IMR-90 (cell line): ENCODE results near the gene RAVER1. TPM values are rescaled to one million over a fixed set of nuclear protein-coding genes. Genes with fewer than 3 reads are reported as not detected.

Source experiments
- ATAC-seq: fragments of 200-7000 bp; cut with Tn5 transposase; 2 replicates; pipeline ENCODE4 v1.9.1; 2020; ENCODE audit warnings: low read depth, mild to moderate bottlenecking, moderate library complexity
- BruUV-seq: library from RNA; stranded (reverse); fragments of 400-500 nt; replicated peaks from 2 replicates; lab custom pipeline; 2021; lab: Mats Ljungman, UMichigan
- CTCF ChIA-PET: fragments of 300-600 bp; formaldehyde crosslinking; extraction: SDS; loops from one replicate; lab custom pipeline; 2021; ENCODE audit warnings: antibody characterized with exemption; lab: Yijun Ruan, JAX
- POLR2A ChIA-PET: fragments of 300-600 bp; sonication (Branson Sonifier 250); formaldehyde crosslinking; loops from one replicate; lab custom pipeline; 2022; ENCODE audit warnings: antibody characterized with exemption; ENCODE audit not compliant: unreplicated experiment; lab: Charles Lee
- DNase-seq: peaks from one replicate; pipeline ENCODE4 v3.0.0; 2013
- H2AFZ ChIP-seq: replicated peaks from 2 replicates; pipeline ENCODE3; 2013; ENCODE audit warnings: low read length, mild to moderate bottlenecking; ENCODE audit not compliant: poor library complexity
- H2AK5ac ChIP-seq: 2 replicates; pipeline ENCODE4 v1.6.1; 2013; ENCODE audit warnings: low read depth, low read length, inconsistent platforms
- H2AK9ac ChIP-seq: replicated peaks from 2 replicates; pipeline ENCODE3; 2013; ENCODE audit warnings: mild to moderate bottlenecking, low read depth, low read length, moderate library complexity; ENCODE audit not compliant: poor library complexity
- H2BK120ac ChIP-seq: 2 replicates; pipeline ENCODE4 v1.6.1; 2013; ENCODE audit warnings: low read depth, low read length, inconsistent platforms
- H2BK15ac ChIP-seq: 3 replicates; pipeline ENCODE4 v1.6.1; 2013; ENCODE audit warnings: low read depth, low read length, inconsistent platforms
- H2BK20ac ChIP-seq: 2 replicates; pipeline ENCODE4 v1.6.1; 2013; ENCODE audit warnings: low read depth, mild to moderate bottlenecking, inconsistent platforms, low read length, moderate library complexity
- H2BK5ac ChIP-seq: 2 replicates; pipeline ENCODE4 v1.6.1; 2013; ENCODE audit warnings: mild to moderate bottlenecking, low read depth, low read length, inconsistent platforms; ENCODE audit not compliant: poor library complexity, severe bottlenecking
- H3K14ac ChIP-seq: replicated peaks from 2 replicates; pipeline ENCODE4 v1.6.1; 2013; ENCODE audit warnings: low read depth, low read length, inconsistent platforms
- H3K18ac ChIP-seq: 2 replicates; pipeline ENCODE4 v1.6.1; 2013; ENCODE audit warnings: low read depth, low read length, control low read depth
- H3K23ac ChIP-seq: 2 replicates; pipeline ENCODE4 v1.6.1; 2013; ENCODE audit warnings: low read depth, low read length, inconsistent platforms
- H3K27ac ChIP-seq: 2 replicates; pipeline ENCODE4 v1.5.1; 2013; ENCODE audit warnings: mild to moderate bottlenecking, control low read depth, low read length; ENCODE audit not compliant: insufficient read depth
- H3K27me3 ChIP-seq: 2 replicates; pipeline ENCODE4 v1.6.1; 2013; ENCODE audit warnings: low read length; ENCODE audit not compliant: control insufficient read depth, insufficient read depth
- H3K36me3 ChIP-seq: 2 replicates; pipeline ENCODE4 v1.6.1; 2013; ENCODE audit warnings: low read length, mixed read lengths; ENCODE audit not compliant: control insufficient read depth, insufficient read depth
- H3K4ac ChIP-seq: 2 replicates; pipeline ENCODE4 v1.6.1; 2013; ENCODE audit warnings: low read depth, low read length, inconsistent platforms
- H3K4me1 ChIP-seq: 2 replicates; pipeline ENCODE4 v1.6.1; 2013; ENCODE audit warnings: low read length, mixed read lengths; ENCODE audit not compliant: control insufficient read depth, insufficient read depth
- H3K4me2 ChIP-seq: 2 replicates; pipeline ENCODE4 v1.6.1; 2013; ENCODE audit warnings: low read depth, mild to moderate bottlenecking, control low read depth, low read length, moderate library complexity
- H3K4me3 ChIP-seq: 2 replicates; pipeline ENCODE4 v1.5.1; 2013; ENCODE audit warnings: low read depth, mild to moderate bottlenecking, control low read depth, low read length, moderate library complexity; ENCODE audit not compliant: insufficient read depth
- H3K56ac ChIP-seq: 2 replicates; pipeline ENCODE4 v1.6.1; 2013; ENCODE audit warnings: low read length, inconsistent platforms; ENCODE audit not compliant: insufficient read depth; ENCODE audit errors: extremely low read depth
- H3K79me1 ChIP-seq, 2 experiments: 2 replicates each; pipeline ENCODE4 v1.6.1; 2013; ENCODE audit warnings: low read length in 2 of 2, inconsistent platforms in 1 of 2, low read depth in 1 of 2
- H3K9ac ChIP-seq: 2 replicates; pipeline ENCODE4 v1.6.1; 2013; ENCODE audit warnings: low read depth, low read length, control low read depth
- H3K9me1 ChIP-seq: 2 replicates; pipeline ENCODE4 v1.6.1; 2013; ENCODE audit warnings: low read length, inconsistent platforms; ENCODE audit not compliant: insufficient read depth
- H3K9me3 ChIP-seq: 2 replicates; pipeline ENCODE4 v1.6.1; 2013; ENCODE audit warnings: low read length; ENCODE audit not compliant: control insufficient read depth, insufficient read depth
- H4K20me1 ChIP-seq: 2 replicates; pipeline ENCODE4 v1.6.1; 2013; ENCODE audit warnings: low read length, inconsistent platforms; ENCODE audit not compliant: insufficient read depth
- H4K5ac ChIP-seq: 2 replicates; pipeline ENCODE4 v1.6.1; 2013; ENCODE audit warnings: mild to moderate bottlenecking, low read depth, low read length, control low read depth
- H4K8ac ChIP-seq, 2 experiments: 2 replicates each; pipeline ENCODE4 v1.6.1; 2013; ENCODE audit warnings: low read depth in 2 of 2, low read length in 2 of 2, control low read depth in 1 of 2, inconsistent platforms in 1 of 2
- H4K91ac ChIP-seq: 2 replicates; pipeline ENCODE4 v1.6.1; 2013; ENCODE audit warnings: low read depth, low read length, inconsistent platforms; ENCODE audit not compliant: insufficient read depth
- BHLHE40 ChIP-seq: fragments of 150-350 bp; IDR thresholded peaks from 2 replicates; pipeline ENCODE4 v1.6.1; 2016; ENCODE audit warnings: mild to moderate bottlenecking, low read depth, low read length
- FOS ChIP-seq: fragments of 150-350 bp; IDR thresholded peaks from 2 replicates; pipeline ENCODE4 v1.6.1; 2016; ENCODE audit warnings: low read depth, low read length
- MAFK ChIP-seq: IDR thresholded peaks from 2 replicates; pipeline ENCODE4 v1.6.1; 2012; ENCODE audit warnings: low read depth, low read length, improper control_type of control experiment
- MAZ ChIP-seq: IDR thresholded peaks from 2 replicates; pipeline ENCODE4 v1.6.1; 2012; ENCODE audit warnings: low read depth, mild to moderate bottlenecking, low read length, improper control_type of control experiment, moderate library complexity, borderline replicate concordance
- MXI1 ChIP-seq: IDR thresholded peaks from 2 replicates; pipeline ENCODE4 v1.6.1; 2012; ENCODE audit warnings: low read depth, mild to moderate bottlenecking, low read length, moderate library complexity, borderline replicate concordance
- NFE2L2 ChIP-seq: fragments of 150-350 bp; IDR thresholded peaks from 2 replicates; pipeline ENCODE4 v1.6.1; 2016; ENCODE audit warnings: low read depth, mild to moderate bottlenecking, low read length
- RAD21 ChIP-seq: IDR thresholded peaks from 2 replicates; pipeline ENCODE4 v1.6.1; 2012; ENCODE audit warnings: low read length, improper control_type of control experiment
- RCOR1 ChIP-seq: IDR thresholded peaks from 2 replicates; pipeline ENCODE4 v1.6.1; 2012; ENCODE audit warnings: mild to moderate bottlenecking, low read length, improper control_type of control experiment; ENCODE audit not compliant: insufficient replicate concordance
- WGBS, 2 experiments: methylation state at CpG; one replicate each; pipeline versions ENCODE4 v1.1.5 to v1.1.7; 2013; ENCODE audit warnings: missing lambda C conversion rate in 2 of 2; ENCODE audit not compliant: insufficient read length in 1 of 2; ENCODE audit errors: extremely low coverage in 2 of 2; 5-methylcytosine and 5-hydroxymethylcytosine counted together
- dilution Hi-C: fragments of 300-500 bp; cut with HindIII; formaldehyde crosslinking; loops from one replicate; pipeline ENCODE4 v1.14.3; 2018; ENCODE audit warnings: low sequenced_read_pairs; ENCODE audit not compliant: unreplicated experiment
- in situ Hi-C: fragments of 300-500 bp; cut with MboI; formaldehyde crosslinking; loops from 3 replicates; pipeline ENCODE4 v1.14.3; 2019; ENCODE audit warnings: low sequenced_read_pairs, inconsistent platforms, mixed read lengths
- intact Hi-C: fragments of 100-400 bp; cut with micrococcal nuclease; formaldehyde crosslinking; loops from 2 replicates; pipeline ENCODE4 v1.10.0; 2022
- polyA plus RNA-seq, 3 experiments: library from polyadenylated mRNA; depleted of rRNA; stranded (reverse); fragments of >200 nt; gene quantifications; 2 replicates each; pipeline ENCODE4 v1.2.3, GENCODE V29; 2012; ENCODE audit warnings: low replicate concordance in 1 of 3
- total RNA-seq: library from RNA; depleted of rRNA; stranded (reverse); fragments of >200 nt; gene quantifications from 2 replicates; pipeline ENCODE4 v1.2.3, GENCODE V29; 2012
- TF ChIP-seq, protein P1 (sequence below): fragments of 150-350 bp; IDR thresholded peaks from 2 replicates; pipeline ENCODE4 v1.6.1; 2016; ENCODE audit warnings: low read depth, mild to moderate bottlenecking, low read length, moderate library complexity, borderline replicate concordance
- TF ChIP-seq, protein P2 (sequence below): fragments of 150-350 bp; IDR thresholded peaks from 2 replicates; pipeline ENCODE4 v1.6.1; 2017; ENCODE audit warnings: mild to moderate bottlenecking, antibody characterized with exemption, low read length, low read depth

Gene RAVER1
- total and polyA plus RNA-seq, 2 of the 4 experiments (the other 2 are of a cell fraction) = 2.7 to 18.1 TPM

DNA sequence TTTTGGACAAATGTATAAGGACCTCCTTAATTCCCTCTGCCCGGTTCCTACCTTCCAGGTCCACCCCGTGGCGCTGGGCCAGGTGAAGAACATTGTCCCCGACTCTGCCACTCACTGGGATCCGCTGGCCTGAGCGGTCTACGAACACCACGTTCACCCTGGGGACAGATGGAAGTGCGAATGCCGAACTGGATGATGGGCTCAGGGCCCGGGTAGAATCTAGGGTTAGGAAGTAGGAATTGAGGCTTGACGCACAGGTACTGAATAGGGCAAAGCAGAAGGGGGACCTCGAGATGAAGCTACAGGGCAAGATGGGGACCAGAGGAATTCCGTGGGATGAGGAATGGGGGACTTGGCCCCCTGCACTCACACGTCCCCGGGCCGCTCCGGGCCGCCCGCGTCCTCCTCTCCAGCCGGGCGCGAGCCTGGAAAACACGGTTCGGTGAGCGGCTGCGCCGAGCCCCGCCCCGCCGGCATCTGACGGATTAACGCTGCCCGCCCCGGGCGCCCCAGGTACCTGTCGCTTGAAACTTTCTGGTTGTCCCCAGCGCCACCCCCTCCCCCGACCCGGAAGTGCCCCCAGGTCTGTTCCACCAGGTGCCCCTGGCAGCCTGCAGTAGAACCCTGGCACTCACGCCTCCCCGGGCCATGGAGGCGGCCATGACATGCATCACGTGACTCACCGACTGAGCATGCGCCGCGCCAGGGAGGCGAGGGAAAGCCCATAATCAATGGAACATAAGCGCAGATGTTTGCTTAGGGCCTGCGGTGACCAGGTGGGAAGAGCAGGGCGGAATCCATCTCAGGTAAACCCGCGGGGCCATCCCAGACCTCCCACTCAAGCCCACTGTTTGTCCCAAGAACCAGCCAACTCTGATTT is 17.8 kb downstream of the RAVER1 start, which contains the start of gene FDX2:
Gene FDX2, minus strand, starts transcription at position 681 of the 880 bp plus-strand sequence. Its CDS starts 19 bp downstream, at position 662.
- Histone ChIP-seq H3K4me1 (no peaks in the 10 kb centered on the region), H2AFZ (peak within 1 kb of the TSS; percentile 93), H2AK9ac (peak within 1 kb of the TSS; percentile 96), H3K14ac (peak within 1 kb of the TSS; percentile 89), H3K56ac (peak within 1 kb of the TSS; percentile 67), H3K9me3 (no peaks in the 10 kb centered on the region), H3K23ac (peak within 1 kb of the TSS; percentile 89), H3K4me3 (peak within 1 kb of the TSS; percentile 58), H3K4me2 (peak within 1 kb of the TSS; percentile 99), H2AK5ac (peak within 1 kb of the TSS; percentile 94), H3K4ac (peak within 1 kb of the TSS; percentile 86), H2BK5ac (peak within 1 kb of the TSS; percentile 30), H4K20me1 (no peaks in the 10 kb centered on the region), H3K9ac (peak within 1 kb of the TSS; percentile 84), H3K27ac (peak within 1 kb of the TSS; percentile 45), H3K79me1 (peaks cover 14 to 19% of the 10 kb centered on the region in 2 experiments), H4K8ac (peak within 1 kb of the TSS; percentile 85 to 95), H3K27me3 (no peaks in the 10 kb centered on the region), H4K5ac (peak within 1 kb of the TSS; percentile 84), H4K91ac (peak within 1 kb of the TSS; percentile 84), H3K36me3 (peaks cover 29% of the 10 kb centered on the region), H2BK15ac (peak within 1 kb of the TSS; percentile 59; the same call in 1 of the 3 replicates), H3K18ac (peak within 1 kb of the TSS; percentile 10; the same call in 1 of the 2 replicates), H2BK120ac (peak within 1 kb of the TSS; percentile 9; the same call in 1 of the 2 replicates), H3K9me1 (peaks cover 12% of the 10 kb centered on the region; the same call in 1 of the 2 replicates), H2BK20ac (no peak within 1 kb of the TSS)
- no TSS peak for BruUV-seq
- ChIA-PET CTCF (no interaction called here), POLR2A (no interaction called here)
- WGBS, 2 experiments = 2% methylated on average over 14 of the region's 55 CpGs; no CpG with 5 or more reads in 1 of the 2 experiments
- peak; percentile 67 for DNase-seq
- no peak for TF ChIP-seq FOS
- no peak for TF ChIP-seq MAZ
- TF ChIP-seq, protein P1, sequence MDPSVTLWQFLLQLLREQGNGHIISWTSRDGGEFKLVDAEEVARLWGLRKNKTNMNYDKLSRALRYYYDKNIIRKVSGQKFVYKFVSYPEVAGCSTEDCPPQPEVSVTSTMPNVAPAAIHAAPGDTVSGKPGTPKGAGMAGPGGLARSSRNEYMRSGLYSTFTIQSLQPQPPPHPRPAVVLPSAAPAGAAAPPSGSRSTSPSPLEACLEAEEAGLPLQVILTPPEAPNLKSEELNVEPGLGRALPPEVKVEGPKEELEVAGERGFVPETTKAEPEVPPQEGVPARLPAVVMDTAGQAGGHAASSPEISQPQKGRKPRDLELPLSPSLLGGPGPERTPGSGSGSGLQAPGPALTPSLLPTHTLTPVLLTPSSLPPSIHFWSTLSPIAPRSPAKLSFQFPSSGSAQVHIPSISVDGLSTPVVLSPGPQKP = no peak
- TF ChIP-seq, protein P2, sequence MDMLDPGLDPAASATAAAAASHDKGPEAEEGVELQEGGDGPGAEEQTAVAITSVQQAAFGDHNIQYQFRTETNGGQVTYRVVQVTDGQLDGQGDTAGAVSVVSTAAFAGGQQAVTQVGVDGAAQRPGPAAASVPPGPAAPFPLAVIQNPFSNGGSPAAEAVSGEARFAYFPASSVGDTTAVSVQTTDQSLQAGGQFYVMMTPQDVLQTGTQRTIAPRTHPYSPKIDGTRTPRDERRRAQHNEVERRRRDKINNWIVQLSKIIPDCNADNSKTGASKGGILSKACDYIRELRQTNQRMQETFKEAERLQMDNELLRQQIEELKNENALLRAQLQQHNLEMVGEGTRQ = peak; percentile 98
- peak; percentile 100 for TF ChIP-seq MXI1
- peak; percentile 61; the same call in 1 of the 2 replicates for TF ChIP-seq BHLHE40
- TF ChIP-seq MAFK = no peak
- no peak for TF ChIP-seq NFE2L2
- no peak for TF ChIP-seq RCOR1
- no peak for TF ChIP-seq RAD21
- in situ Hi-C loops (no loop called here), dilution Hi-C loops (no loop called here), intact Hi-C loops (loop anchor here (1.0 kb wide), 2 partner anchors 18 to 46 kb away; partner anchors contain the start of gene RAVER1)
- ATAC-seq = peak; percentile 93
